Mucosa of descending colon (tissue), 3 donors: Measurements from ENCODE around the gene TOX3. TPM values are rescaled to one million over a fixed set of nuclear protein-coding genes. Genes with fewer than 3 reads are reported as not detected.

Experiments used
- ATAC-seq: fragments of 200-7000 bp; cut with Tn5 transposase; one replicate; pipeline ENCODE4 v1.9.1; 2020; ENCODE audit warnings: mild to moderate bottlenecking, moderate library complexity
- DNase-seq, 3 donors: peaks; one replicate each; pipeline ENCODE4 v3.0.0-alpha.2; 2020
- H3K36me3 ChIP-seq: fragments of 200-600 bp; one replicate; pipeline ENCODE4 v1.8.0; 2021; ENCODE audit warnings: low read depth, mild to moderate bottlenecking
- H3K4me1 ChIP-seq: fragments of 200-600 bp; one replicate; pipeline ENCODE4 v1.8.0; 2021; ENCODE audit warnings: low read depth, mild to moderate bottlenecking
- H3K4me3 ChIP-seq: fragments of 200-600 bp; one replicate; pipeline ENCODE4 v1.8.0; 2021; ENCODE audit warnings: mild to moderate bottlenecking
- H3K9me3 ChIP-seq: fragments of 200-600 bp; one replicate; pipeline ENCODE4 v1.8.0; 2021; ENCODE audit warnings: mild to moderate bottlenecking
- intact Hi-C, 2 donors: fragments of 100-400 bp; cut with DNase I in 1 of 2; cut with micrococcal nuclease in 1 of 2; formaldehyde crosslinking; loops; one replicate each; pipeline versions ENCODE4 v1.11.0 to v1.11.1; 2022; cut with DNase I, micrococcal nuclease
- total RNA-seq, 3 donors: library from RNA; stranded (reverse); fragmentation: NEBNext Ultra II Directional in 2 of 3; extraction: Animal tissue kit (Norgen Biotek cat#: 25700) in 2 of 3; gene quantifications; one replicate each; pipeline versions ENCODE4 v1.2.1 to v1.2.4, GENCODE V29; 2021 to 2023
- TF ChIP-seq, protein P1 (sequence below): fragments of 200-600 bp; IDR thresholded peaks from one replicate; pipeline ENCODE4 v1.8.0; 2022; ENCODE audit warnings: antibody characterized with exemption, mild to moderate bottlenecking
- donor health status: DM: no; HTN: no; CAD: no; lungs with moderate emphysema.
- donor health status: DM: no; HTN: no; CAD: no.
- donor health status: DM: no; HTN: yes; CAD: no.

Gene TOX3
- total RNA-seq, 3 donors from 2014 or later, result 16.0 to 47.6 (median 42.3) TPM

- Histone ChIP-seq H3K4me1 (peaks cover 4% of the 10 kb centered on the region), H3K9me3 (no peaks in the 10 kb centered on the region)
- ATAC-seq, result no peak
These were observed 141.5 kb downstream of the TOX3 start for GRCh38 chr16:52405441-52405840.

GRCh38 chr16:52404546-52404945 is 142.4 kb downstream of the TOX3 start:
- intact Hi-C loops, result no loop called here
- Histone ChIP-seq H3K4me3 (no peak overlapping the region), H3K4me1 (peaks cover 4% of the 10 kb centered on the region), H3K36me3 (no peaks in the 10 kb centered on the region), H3K9me3 (no peaks in the 10 kb centered on the region)
- ATAC-seq (peak; percentile 68), DNase-seq (no peak)
- TF ChIP-seq, protein P1, sequence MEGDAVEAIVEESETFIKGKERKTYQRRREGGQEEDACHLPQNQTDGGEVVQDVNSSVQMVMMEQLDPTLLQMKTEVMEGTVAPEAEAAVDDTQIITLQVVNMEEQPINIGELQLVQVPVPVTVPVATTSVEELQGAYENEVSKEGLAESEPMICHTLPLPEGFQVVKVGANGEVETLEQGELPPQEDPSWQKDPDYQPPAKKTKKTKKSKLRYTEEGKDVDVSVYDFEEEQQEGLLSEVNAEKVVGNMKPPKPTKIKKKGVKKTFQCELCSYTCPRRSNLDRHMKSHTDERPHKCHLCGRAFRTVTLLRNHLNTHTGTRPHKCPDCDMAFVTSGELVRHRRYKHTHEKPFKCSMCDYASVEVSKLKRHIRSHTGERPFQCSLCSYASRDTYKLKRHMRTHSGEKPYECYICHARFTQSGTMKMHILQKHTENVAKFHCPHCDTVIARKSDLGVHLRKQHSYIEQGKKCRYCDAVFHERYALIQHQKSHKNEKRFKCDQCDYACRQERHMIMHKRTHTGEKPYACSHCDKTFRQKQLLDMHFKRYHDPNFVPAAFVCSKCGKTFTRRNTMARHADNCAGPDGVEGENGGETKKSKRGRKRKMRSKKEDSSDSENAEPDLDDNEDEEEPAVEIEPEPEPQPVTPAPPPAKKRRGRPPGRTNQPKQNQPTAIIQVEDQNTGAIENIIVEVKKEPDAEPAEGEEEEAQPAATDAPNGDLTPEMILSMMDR, result no peak

More at GRCh38 chr16:52405441-52405840, 141.5 kb downstream of the TOX3 start:
- TF ChIP-seq, protein P1, result no peak
- DNase-seq, result no peak
- no peak overlapping the region for H3K4me3 ChIP-seq
- intact Hi-C loops, result no loop called here
- no peaks in the 10 kb centered on the region for H3K36me3 ChIP-seq

- H3K4me3 ChIP-seq, result no peak overlapping the region
- no peak for DNase-seq
These were observed 147.8 kb downstream of the TOX3 start for GRCh38 chr16:52399116-52399515.

DNA sequence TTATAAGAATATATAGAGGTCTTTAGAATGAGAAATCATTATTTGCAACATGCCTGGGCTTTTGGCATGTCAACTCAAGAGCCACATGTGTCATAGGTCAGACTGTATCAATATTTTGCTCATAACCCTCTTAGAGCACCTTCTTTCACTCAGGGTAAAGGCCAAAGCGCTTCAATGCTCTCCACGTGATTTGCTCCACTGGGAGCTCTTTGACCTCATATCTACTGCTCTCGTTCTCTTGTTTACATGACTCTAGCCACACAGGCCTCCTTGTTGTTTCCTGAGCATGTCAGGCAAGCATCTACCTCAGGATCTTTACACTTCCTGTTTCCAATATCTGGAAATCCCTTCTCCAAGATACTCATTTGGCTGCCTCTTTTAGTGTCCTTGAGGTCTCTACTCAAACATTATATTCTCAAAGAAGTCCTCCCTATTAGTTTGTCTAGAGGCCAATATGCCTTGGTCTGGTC is 148.4 kb downstream of the TOX3 start:
- intact Hi-C loops, result no loop called here
- TF ChIP-seq, protein P1, result no peak
- no peaks in the 10 kb centered on the region for H3K4me1 ChIP-seq
- H3K9me3 ChIP-seq, result no peaks in the 10 kb centered on the region
- ATAC-seq (peak; percentile 62), DNase-seq (no peak)
- H3K4me3 ChIP-seq, result no peak overlapping the region
- no peaks in the 10 kb centered on the region for H3K36me3 ChIP-seq

More at GRCh38 chr16:52399116-52399515, 147.8 kb downstream of the TOX3 start:
- no peaks in the 10 kb centered on the region for H3K9me3 ChIP-seq
- ATAC-seq, result no peak
- H3K4me1 ChIP-seq, result no peaks in the 10 kb centered on the region
- H3K36me3 ChIP-seq, result no peaks in the 10 kb centered on the region
- TF ChIP-seq, protein P1, result no peak
- intact Hi-C loops, result no loop called here

- DNase-seq (no peak), ATAC-seq (no peak)
- intact Hi-C loops, result no loop called here
- TF ChIP-seq, protein P1, result no peak
- Histone ChIP-seq H3K36me3 (no peaks in the 10 kb centered on the region), H3K4me1 (no peaks in the 10 kb centered on the region), H3K9me3 (no peaks in the 10 kb centered on the region), H3K4me3 (no peak overlapping the region)
These were observed 148.9 kb downstream of the TOX3 start for GRCh38 chr16:52398021-52398420.

DNA sequence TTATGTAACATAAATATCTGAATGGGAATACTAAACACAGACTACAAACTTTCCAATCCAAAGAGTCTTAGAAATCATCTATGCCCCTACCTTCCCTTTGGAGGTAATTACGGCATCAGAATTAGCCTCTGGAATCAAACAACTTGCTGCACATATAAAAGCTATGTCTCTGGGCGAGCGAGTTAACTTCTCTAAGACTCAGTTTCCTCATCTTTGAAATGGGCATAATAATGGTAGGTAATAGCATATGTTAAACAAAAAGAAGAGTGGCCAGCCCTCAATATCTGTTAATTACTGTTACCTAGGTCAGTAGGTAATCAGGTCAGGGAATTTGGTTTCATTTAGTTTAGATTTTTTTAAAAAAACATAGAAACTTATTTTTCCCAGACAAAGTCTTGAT is 153.5 kb downstream of the TOX3 start:
- intact Hi-C loops, result no loop called here
- TF ChIP-seq, protein P1, result no peak
- DNase-seq (no peak), ATAC-seq (no peak)
- H3K4me3 ChIP-seq, result no peak overlapping the region
- H3K36me3 ChIP-seq, result no peaks in the 10 kb centered on the region
- H3K9me3 ChIP-seq, result no peaks in the 10 kb centered on the region
- H3K4me1 ChIP-seq, result no peaks in the 10 kb centered on the region
